GM19025 (cell line): ENCODE results near the gene EIF1AX.
A peak's percentile ranks its signal among the peaks of the same experiment; 100 is the strongest.
"Not testable (repeated sequence)": the region's sequence is repeated elsewhere in the genome, so short reads cannot be mapped to it uniquely, and the experiment has no call there.

ENCODE experiments used
- ATAC-seq: cut with Tn5 transposase; IDR thresholded peaks from one replicate; pipeline ENCODE4 v1.9.1; 2021; ENCODE audit warnings: mild to moderate bottlenecking, low read depth, moderate library complexity; ENCODE audit not compliant: unreplicated experiment

EIF1AX gene, protein sequence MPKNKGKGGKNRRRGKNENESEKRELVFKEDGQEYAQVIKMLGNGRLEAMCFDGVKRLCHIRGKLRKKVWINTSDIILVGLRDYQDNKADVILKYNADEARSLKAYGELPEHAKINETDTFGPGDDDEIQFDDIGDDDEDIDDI

DNA sequence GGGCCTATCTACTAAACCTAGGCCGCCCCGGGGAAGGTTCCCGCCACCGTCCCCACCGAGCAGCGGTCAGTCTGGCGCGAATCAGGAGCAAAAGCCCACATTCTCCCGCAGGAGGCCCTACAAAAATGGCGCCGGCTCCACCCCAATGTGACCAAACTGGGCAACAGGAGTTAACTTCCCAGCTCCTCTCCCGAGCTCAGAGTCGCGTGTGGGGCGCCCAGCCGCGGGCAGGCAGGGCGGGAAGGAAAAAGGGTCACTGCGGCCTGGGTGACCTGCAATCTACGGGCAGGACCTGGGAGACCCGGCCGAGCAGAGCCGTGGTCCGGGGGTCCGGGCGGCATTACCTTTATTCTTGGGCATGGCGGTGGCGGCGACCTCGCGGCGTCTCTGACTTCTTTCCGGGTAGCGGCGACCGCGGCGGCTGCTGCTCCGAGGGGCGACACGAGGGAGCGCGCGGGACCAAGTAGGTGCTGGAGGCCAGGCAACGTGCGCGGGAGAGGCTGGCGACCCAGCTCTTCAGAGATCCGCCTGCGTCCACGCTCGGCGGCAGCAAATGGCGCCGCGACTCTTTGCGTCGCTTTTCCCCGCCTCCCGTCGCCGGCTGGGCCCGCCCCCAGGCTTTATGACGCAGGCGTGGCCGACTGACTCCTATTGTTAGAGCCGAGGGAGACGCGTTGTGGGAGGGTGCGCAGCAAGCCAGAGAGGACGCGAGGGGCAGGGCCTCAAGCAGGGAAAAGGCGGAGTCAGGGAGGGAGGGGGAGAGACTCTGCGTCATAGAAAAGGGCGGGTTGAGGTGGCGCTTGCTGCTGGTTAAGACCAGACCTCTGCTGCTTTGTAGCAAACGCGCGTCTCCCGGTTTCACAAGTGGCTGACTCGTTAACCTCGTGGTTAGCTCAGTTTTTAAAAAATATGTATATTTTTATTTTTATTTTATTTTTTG is at the start of gene EIF1AX:
TSS of gene EIF1AX (minus strand) at position 558 of the 940 bp plus-strand sequence. CDS start at position 360, 198 bp downstream.
- peak; percentile 99 for ATAC-seq

DNA sequence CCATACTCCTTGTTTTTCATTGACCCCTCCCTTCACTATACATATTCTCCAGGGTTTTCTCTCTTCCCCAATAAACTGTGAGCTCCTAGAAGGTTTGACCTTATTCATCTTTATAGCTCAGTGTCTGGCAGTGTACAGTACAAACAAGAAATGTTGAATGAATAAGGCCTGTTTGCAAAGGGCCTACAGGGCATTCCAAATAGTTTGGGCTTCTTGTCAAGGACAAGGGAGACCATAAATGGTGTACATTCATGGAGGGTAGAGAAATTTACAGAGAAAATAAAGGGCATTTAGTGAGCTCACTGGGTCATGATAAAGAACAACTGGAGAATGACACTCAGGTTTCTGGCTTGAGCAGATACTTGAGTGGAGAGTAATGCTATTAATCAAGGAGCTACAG is 47.5 kb upstream of the EIF1AX start:
- no peak for ATAC-seq

DNA sequence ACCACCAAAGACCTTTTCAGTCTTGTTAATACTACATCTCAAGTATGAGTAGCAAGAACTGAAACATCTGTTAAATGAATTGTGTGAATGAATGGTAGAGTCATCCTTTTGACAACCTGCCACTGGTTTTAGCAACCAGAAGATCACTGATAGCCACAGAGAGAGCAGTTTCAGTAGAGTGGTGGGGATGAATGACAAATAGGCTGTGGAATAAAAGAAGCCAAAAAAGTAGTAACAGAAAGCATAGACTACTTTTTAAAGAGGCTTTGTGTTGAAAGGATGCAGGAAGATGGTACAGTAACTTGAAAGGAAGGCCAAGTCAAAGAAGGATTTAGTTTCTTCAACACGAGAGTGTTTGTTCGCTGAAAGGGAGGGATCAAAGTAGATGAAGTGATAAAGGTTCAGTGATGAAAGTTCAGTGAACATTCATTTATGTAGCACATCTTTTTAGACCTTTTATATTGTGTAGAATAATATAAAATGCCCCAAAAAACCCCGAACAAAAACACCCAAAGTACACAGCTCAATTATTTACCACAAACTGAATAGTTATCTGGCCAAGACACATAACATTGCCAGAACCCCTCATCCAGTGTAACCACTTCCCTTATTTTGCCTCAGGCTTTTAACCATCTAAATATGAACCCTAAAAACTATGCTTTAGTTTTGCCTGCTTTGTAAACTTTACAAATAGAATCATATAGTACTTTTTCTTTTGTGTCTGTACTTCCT is 40.1 kb upstream of the EIF1AX start:
- no peak for ATAC-seq

DNA sequence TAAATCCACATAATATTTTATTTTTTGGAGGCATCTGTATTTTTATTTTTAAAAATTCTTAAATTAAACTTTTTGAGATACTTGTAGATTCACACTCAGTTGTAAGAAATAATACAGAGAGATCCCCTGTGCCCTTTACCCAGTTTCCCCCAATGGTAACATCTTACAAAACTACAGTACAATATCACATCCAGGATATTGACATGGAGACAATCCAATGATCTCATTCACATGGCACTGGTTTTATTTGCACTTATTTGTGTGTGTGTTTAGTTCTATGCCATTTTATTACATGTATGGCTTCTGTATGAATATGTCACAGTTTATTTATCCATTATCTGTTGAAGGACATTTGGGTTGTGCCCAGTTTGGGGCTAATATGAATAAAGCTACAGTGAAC is 35.5 kb upstream of the EIF1AX start:
- no peak for ATAC-seq

DNA sequence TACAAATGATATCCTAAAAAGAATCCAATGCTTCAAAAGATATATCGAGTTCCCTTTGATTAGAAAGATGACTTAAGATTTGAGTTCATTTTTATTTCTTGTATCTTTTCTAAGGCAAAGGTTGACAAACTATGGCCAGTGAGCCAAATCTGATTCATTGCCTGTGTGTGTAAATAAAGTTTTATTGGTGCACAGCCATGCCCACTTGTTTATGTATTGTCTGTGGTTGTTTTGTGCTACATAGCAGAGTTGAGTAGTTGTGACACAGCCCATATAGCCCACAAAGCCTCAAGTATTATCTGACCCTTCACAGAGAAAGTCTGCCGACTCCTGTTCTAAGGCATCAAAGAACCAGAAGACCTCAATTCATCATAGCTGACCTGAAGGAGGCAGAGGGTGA is 32.2 kb upstream of the EIF1AX start:
- ATAC-seq = no peak

DNA sequence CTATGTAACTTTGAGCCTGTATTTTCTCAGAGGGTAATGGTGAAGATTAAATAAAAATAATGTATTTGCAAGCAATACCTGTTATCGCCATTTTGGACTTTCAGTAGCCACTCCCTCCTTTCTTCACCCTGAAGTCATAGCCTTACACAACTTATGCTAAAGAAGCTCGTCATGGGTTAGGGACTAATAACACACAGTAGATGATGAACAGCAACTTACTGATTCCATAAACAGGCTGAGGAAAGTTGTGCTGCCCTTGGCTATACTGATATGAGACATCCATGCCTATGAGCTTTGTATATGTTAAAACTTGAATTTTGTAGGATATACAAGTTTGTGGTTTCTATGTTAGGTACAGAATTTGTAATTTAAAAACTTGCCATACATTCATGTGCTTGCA is 31.7 kb upstream of the EIF1AX start:
- ATAC-seq = no peak

DNA sequence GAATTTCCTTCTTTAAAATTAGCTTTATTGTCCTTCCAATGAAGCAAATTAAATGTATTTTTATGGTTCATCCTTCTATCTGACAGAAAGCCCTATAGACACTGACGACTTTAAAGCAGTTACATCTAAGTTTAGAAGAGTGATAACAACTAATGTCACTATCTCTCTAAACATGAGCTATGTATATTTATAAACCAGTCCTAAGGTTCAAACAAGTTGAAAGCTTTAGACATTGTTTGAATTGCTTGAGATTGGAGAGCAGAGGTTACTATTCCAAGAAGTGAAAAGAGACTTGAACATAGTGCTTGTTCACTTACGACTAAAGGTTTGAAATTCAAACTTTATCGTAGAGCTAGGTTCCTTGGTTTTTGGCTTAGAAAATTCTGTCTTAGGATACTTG is 30.2 kb upstream of the EIF1AX start:
- no peak for ATAC-seq

DNA sequence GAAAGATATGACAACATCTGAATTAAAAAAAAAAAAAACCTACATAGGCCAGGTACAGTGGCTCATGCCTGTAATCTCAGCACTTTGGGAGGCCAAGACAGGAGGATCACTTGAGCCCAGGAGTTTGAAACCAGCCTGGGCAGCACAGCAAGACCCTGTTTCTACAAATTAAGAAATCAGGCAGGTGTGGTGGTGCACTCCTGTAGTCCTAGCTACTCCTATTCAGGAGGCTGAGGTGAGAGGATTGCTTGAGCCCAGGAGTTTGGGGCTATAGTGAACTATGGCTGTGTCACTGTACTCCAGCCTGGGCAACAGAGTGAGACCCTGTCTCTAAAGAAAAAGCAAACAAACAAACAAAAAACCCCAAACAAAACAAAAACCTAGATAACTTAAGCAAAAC is 20.9 kb upstream of the EIF1AX start:
- ATAC-seq = not testable (repeated sequence)

DNA sequence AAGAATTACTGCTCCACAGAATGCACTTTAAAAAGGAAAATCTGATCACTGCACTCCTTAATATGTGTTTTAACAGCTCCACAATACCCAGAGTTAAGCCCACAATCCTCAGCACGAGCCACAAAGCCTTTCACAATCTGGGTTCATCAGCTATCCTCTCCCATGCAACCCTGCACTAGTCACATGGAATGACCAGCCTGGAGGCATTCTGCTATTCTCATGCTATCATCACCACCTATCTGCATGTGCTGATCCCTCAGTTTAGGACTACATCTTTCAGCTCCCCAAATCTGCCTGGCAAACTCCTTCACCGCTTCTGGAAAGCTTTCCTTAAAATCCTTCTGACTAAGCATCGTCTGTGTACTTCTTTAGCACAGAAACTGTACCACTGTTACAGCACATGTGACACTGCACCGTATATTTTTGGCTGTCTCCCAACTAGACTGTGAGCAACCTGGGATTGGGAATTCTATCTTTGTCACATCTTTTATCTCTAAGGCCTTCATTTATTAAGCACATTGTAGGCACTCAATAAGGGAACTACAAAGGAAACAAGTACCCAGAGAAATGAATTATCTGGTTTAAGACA is 18.3 kb upstream of the EIF1AX start:
- no peak for ATAC-seq

DNA sequence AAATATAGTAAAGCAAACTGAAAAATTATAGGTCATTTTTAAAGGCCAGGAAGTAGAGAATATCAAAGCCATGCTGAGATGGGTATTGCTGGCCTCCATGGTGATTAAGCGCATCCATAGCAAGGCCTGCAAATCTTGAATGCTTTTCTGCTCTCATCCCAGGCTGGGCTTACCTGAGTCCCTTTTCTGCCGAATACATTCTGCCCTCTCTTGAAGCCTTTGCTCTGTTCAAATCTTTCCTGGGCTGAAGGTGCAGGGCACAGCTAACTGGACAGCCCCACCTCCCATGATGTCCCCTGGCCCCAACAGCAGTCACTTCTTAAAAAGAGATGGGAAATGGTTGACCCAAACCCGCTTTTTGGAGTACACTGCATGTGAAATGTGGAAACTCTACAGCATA is 10.1 kb upstream of the EIF1AX start:
- no peak for ATAC-seq

DNA sequence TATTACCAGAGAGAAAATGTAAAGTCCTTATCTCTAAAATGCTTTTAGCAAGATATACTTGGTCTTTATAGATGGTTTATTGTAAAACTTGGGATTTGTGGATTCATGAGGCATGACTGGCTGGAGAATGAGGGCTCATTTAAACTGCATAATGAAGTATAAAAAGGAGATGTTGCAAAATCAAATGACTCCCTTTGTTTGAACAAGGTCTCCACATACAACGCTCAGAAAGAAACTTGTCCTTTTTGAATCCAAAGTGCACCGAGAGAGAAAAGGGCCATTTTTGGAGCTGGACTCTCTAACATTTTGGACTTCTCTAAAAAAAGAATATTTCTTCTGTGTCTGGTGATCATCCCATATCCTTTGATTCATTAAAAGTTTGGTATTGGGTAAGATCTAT is 7.7 kb upstream of the EIF1AX start:
- no peak for ATAC-seq

DNA sequence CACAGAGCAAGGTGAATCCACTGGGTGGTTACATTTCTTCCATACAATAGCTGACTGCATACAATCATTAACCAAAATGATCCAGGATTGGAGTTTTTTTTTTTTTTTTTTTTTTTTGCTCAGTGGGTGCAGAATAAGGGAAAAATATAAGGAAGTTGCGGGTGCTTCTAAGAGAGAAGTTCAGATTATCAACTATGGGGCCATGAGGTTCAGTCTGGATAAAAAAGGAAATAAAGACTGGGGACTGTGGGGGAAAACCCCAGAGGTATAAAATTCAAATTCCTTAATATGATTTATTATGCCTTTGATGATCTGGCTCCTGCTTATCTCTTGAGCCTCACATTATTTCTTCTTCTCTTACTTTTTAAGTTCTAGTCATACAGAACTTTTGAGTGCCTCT is 5.9 kb upstream of the EIF1AX start:
- ATAC-seq = no peak

DNA sequence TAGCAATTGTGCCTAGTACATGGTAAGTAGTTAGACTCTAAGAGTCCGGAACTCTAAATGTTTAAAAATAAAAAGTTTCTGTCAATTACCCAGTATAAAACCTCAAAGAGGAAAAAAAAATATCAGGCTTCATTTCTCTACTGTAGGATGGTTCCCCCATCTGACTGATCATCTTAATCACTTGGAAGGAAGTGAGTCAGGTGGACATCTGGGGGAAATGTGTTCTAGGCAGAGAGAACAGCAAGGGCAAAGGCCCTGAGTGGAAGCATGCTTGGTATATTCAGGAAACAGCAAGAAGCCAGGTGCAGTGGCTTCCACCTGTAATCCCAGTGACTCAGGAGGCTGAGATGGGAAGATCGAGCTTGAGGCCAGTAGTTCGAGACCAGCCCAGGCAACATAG is 2.9 kb upstream of the EIF1AX start:
- ATAC-seq = no peak

DNA sequence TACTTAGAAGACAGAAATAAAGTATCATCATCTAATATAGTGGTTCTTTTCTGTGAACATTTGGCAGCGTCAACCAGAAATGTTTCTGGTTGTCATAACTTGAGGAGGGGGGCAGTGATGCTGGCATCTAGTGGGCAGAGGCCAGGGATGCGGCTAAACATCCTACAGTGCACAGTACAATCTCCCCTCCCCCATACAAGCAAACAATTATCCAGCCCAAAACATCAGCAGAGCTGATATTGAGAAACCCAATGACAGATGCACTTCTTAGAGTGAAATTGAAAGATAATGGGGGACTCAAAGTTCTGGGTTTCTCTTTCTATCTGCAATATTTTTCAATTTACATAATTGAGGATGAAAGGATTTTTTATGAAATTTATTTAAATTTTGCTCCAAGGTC is 1.9 kb upstream of the EIF1AX start:
- ATAC-seq = no peak

DNA sequence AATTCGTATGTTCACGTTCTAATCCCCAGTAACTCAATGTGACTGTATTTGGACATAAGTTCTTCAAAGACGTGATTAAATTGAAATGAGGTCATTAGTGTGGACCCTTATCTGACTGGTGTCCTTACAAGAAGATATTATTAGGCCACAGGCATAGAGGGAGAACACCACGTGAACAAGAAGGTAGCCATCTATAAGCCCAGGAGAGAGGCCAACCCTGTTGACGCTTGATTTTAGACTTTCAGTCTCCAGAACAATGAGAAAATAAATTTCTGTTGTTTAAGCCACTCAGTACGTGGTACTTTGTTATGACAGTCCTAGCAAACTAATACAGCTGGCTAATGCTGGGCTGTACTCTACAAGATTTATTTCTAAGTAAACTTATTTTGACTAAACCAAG is 1.5 kb upstream of the EIF1AX start:
- ATAC-seq = no peak

DNA sequence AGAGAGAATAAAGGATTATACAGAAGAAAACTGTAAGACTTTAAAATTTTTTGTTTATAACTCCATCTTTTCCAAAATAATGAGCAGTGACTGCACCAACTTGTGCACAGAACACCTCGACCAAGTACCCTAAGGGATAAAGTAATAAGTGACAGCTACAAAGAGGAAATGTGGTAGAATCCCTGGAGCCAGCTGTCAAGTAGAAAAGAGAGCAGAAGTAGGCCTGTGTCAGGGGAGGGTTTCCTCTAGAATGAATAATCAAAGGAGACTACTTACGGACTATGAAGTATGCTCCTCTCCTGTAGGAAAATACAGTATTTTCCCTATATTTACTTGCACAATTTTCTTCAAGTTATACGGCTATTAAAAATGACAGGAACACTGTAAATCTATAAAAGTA is 1.2 kb downstream of the EIF1AX start:
- no peak for ATAC-seq

DNA sequence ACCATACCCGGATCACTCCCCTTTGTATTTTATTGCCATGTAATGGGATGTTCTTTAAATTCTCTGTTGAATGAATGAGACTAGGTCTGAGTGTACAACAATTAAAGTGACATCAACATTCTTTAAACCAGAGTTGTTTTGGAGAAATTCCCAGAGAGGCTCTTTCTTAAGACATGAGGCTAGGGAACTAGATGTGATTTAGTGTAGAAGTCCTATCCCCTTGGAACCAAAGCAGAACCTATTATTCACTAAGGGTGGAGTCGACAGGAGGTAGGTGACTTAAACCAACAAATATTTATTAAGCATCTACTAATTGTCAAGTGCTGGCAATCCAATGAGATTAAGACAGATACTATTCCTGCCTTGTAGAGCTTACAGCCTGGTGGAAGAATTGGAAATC is 1.7 kb downstream of the EIF1AX start:
- ATAC-seq = no peak

DNA sequence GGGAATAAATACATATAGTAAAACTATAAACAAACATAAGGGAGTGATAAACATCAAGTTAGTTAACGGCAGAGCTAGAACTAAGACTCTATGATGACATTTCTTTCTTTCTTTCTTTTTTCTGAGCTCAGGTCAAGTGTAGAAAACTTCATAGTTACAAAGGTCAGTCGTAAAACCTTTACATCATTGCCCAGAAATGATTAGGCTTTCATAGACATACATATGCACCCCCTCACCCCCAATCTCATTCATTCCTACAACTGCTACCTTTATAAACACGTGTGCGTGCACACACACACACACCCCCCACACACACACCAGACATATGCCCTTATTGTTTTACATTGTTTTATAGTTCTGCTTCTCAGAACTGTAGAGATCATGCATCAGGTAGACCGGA is 5.7 kb downstream of the EIF1AX start:
- ATAC-seq = no peak

DNA sequence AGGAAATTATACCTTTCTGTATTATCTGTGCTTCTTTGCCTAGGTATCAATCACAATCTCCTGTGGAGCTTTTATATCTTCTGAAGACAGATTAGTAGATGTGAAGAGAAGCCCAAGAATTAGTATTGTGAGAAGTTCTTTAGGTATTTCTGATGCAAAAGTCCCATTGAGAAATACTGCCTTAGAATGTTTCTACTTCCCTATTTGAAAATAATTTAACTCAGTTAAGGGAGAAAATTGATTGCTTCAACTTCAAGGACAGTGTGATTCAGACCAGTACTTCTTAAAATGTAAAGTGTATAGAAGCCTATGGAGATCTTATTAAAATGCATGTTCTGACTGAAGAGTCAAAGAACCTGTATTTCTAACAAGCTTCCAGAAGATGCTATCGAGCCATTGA is 9.0 kb downstream of the EIF1AX start:
- no peak for ATAC-seq

DNA sequence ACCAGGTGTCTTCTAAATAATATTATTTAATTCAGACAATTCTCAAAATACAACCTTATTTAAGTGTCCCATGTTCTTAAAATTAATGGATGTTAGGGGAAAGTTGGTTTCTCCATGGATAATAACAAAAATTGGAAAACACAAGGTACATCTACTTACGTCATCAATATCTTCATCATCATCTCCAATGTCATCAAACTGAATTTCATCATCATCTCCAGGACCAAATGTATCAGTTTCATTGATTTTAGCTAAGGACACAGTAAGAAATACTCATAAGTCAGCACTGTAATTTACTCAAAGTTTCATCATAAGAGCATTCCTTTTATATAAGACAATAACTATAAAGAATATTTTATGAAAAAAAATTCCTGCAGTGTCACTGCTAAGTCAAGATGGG is 11.3 kb downstream of the EIF1AX start:
- no peak for ATAC-seq

DNA sequence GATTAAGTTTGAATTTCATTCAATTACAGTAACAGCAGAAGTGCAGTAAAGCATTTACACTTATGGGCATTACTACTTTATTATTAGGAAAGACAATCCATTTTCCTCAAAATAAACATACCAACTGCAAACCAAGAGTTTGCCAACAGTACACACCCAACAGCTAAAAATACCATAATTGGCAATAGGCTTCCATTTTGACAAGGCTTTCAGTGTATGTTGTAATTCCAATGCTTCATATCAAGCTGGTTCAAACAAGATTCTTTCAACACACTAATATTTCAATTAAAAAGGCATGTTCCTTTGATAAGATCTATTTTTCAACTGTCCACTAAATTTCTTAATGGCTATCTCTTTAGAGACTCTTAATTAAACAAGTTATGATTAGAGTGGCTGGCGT is 12.1 kb downstream of the EIF1AX start:
- ATAC-seq = no peak
